ENCODE data around the gene TIGD6.
"Not testable (repeated sequence)": the region's sequence is repeated elsewhere in the genome, so short reads cannot be mapped to it uniquely, and the experiment has no call there.

TIGD6 gene

DNA sequence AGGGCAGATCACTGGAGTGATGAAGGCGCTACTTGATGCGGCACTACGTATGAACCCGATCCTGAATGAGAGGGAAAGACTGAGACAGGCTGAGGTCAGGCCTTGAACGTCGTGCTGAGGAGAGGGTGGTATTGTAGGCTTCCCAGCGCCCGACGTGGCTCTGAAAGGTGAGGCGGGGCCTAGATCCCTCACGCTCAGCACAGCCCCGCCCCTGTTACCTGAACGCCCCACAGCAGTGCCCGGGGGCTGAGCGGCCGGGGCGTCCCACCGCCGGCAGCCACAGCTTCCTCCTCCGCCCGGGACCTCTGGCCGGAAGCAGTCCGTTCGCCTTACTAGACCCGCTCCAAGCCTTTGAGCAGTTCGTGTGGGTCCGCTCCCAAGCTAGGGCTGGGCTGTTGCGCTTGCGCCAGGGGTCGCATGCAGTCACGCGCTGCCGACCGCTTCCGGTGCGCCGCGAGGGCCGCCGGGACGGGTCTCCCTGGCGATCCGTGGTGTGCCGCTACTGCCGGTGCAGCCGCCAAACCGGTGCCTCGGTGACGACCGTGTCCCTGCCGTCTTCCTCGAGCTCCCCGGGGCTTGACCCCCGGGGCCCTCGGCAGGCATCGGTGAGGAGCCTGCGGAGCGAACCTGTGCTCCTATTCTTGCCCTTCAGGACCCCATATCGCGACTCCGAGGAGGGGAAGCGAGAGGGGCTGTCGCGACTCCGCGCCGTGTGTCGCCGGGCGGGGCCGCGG, at the start of gene TIGD6, which contains the start of gene HMGXB3:
Gene TIGD6 (minus strand): TSS at position 399 of the 734 bp plus-strand sequence. CDS start 4,306 bp downstream, outside the sequence.
Gene HMGXB3 (plus strand): TSS at position 484 of the 734 bp plus-strand sequence. CDS start 4,114 bp downstream, outside the sequence.
- peak; percentile 83 for DNase-seq

DNA sequence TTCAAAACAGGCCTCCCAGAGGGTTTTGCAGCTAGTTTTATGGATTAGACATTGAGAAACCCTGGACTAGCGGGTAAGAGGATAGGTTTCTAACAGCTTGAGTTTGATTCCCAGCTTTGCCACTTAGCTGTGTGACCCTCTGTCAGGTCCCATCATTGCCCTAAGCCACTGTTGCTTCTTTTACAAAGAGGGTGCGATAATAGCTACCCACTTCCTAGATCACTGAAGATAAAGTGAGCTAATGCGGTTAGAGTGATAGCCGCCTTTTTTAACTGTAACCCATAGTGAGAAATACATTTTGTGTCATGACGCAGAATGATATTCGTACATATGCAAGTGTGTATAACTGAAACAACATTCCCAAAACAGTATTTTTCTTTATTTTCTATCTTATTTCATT, 45.6 kb upstream of the TIGD6 start:
- DNase-seq = no peak

DNA sequence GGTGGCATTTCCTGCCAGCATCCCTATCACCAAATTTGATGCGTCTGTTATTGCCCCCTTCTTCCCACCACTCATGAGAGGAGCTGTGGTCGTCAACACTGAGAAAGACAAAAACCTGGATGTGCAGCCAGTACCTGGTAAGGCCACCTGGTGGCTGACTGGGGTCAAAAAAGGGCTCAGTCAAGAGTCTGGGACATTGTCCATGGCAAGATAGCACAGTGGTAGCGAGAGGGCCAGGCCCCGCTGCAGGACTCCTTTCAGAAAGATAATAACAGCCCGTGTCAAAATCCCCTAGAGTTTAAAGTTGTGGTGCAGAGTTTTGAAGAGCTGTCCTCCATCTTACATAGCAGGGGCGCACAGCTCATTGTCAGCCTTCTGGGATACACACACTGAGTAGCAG, 45.1 kb upstream of the TIGD6 start:
- no peak for DNase-seq

DNA sequence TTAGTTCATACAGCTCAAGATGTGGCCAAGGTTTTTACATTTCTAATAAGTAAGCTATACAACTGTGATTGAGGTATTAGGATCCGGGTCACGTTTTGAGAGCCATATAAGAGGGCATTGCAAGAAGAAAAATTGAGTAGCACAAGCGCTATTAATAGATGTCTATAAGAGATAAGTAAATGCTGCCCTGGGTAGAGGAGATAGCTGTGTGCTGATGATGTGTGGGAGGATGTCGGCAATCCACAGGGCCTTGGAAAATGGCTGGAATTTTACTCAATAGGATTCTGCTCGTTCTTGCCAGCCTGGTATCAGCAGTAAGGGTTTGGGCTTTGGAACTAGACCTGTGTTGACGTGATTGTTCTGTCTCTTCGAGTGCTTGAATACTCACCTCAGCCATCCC, 44.3 kb upstream of the TIGD6 start:
- no peak for DNase-seq

DNA sequence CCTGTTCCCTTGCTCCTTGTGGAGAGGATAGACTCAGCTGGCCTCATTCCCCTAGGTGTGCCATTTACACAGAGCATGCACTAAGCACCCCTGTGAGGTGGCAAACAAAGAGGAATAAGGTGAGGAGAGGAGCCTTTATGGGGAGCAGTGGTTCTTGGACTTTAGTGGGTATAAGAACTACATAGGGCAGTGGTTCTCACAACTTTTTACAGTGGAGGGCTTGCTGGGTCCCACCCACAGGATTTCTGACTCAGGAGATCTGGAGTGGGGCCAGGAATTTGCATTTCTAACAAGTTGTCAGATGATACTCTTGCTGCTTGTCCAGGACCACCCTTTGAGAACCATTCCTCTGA, 43.9 kb upstream of the TIGD6 start:
- no peak for DNase-seq

DNA sequence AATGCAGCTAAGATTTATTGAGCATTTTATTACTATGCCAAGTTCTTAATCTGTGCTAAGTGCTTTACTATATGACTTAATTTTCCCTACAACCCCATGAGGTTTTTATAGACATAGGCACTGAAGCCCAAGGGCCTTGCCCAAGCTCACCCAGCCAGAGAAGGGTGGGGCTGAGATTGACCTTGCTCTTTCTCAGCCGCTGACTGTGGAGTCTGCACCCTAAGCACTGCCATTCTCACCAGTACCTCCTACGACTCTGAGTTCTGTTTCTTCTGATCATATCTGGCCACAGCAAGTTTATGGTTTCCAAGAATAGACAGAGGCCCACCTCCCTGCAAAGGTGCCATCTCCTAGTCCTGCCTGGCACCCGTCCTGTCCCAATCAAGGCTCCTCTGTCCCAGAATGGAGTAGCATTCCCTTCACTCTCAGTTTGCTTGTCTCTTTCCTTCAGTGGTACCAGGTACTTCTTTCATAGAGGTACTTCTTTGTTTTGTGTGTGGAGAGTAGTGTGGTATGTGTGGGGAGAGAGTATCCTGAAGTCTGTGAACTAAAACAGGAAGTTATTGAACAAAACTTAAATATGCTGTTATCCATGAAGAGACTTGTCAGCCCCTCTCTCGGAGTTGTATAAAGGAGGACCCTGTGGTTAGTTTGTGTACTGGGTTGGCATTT, 43.3 kb upstream of the TIGD6 start:
- no peak for DNase-seq

DNA sequence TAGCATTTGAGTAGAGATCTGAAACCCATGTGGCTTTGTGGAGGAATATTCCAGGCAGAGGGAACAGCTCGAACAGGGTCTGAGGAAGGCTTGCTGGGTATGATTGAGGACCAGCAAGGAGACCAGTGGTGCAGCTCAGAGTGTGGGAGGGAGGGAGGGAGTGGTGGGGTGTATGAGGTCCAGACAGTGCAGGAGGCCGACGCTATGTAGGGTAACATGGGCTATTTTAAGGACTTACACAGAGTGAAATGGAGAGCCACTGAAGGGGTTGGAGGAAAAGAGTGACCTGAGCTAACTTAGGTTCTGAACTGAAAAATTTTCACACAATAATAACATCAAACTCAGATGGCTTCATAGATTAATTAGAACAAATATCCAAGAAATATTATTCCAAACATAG, 42.0 kb upstream of the TIGD6 start:
- DNase-seq = no peak

DNA sequence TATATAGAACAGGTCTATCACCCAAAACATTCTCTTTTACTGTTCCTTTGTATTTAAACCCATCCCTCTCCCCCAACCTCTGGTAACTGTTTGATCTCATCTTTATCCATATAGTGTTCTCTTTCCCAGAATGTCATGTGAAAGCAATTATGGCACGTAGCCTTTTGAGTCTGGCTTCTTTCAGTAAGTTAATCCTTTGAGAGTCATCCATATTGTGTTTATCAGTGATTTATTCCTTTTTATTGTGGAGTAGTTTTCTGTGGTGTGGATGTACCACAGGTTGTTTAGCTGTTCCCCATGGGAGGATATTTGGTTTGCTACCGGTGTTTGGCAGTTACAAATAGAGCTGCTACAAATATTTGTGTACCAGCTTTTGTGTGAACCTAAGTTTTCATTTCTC, 38.1 kb upstream of the TIGD6 start:
- no peak for DNase-seq

DNA sequence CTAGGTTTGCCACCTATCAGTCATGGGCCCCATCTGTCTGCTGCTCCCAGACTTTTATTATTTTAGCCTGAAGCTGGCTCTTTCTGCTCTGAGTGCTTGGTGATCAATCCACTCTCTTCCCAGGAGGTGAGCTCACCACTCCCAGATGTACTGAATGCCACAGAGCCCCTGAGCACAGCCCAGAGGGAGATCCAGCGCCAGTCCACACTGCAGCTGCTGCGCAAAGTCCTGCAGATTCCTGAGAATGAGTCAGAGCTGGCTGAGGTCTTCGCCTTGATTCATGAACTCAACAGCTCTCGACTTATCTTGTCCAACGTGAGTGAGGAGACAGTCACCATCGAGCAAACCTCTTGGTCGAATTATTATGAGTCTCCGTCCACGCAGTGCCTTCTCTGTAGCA, 36.1 kb upstream of the TIGD6 start:
- DNase-seq = no peak

DNA sequence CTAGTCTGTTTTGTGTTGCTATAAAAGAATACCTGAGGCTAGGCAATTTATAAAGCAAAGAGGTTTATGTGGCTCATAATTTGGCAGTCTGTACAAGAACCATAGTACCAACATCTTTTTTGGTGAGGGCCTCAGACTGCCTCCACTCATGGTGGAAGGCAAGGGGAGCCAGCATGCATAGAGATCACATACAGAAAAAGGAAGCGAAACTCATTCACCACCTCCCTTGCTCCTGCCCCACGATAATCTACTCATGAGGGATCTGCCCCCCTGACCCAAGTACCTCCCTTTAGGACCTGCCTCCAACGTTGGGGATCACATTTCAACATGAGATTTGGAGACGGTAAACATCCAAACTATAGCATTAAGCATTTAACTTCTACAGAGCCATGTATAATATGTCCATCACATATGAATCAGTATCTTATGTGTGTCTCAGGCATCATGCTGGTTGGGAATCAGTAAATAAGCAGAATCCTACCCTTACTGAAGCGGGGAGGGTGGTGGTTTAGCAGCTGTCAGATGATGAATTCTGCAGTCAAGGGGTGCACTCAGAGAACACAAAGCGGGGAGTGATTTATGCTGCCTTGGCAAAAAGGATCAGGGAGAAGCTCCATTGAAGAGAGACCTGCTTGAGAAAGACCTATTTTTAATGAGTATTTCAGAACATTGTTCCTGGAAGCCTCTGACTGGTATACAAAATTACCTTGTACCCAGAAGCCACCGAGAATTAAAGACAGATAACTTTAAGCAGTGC, 34.9 kb upstream of the TIGD6 start:
- no peak for DNase-seq

DNA sequence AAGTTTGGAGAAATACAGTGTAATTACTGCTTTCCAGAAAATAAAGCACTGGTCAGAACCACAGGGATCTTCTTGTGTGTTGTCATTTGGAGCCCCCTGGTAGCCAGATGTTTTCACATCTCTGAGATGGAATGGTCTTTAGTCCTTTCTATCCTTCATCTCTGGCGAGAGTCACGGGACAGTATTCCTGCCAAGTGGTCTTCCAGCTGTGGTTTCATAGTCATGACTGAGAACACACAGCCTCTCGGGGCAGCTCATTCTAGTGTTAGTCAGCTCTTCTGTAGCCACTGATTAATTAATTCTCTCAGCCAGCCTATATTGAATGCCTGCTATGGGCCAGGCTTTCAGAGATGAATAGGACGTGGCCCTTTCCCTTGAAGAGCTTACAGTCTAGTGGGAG, 34.2 kb upstream of the TIGD6 start:
- DNase-seq = no peak

DNA sequence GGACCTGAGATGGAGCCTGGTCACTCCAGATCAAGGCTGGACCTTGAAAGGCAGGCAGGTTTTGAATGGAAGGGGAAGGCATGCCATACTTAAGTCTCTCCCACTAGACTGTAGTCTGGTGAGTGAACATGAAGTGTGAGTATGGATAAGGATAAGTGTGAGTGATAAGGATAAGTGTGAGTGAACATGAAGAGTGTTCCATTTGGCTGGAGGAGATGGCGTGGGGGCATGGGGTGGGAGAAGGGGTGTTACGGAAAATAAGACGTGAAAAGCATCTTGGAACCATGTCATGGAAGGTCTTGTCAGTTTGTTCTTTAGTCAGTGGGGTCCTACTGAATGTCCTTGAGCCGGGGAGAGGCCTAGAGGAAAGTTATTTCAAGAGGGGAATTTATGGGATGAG, 32.9 kb upstream of the TIGD6 start:
- no peak for DNase-seq

DNA sequence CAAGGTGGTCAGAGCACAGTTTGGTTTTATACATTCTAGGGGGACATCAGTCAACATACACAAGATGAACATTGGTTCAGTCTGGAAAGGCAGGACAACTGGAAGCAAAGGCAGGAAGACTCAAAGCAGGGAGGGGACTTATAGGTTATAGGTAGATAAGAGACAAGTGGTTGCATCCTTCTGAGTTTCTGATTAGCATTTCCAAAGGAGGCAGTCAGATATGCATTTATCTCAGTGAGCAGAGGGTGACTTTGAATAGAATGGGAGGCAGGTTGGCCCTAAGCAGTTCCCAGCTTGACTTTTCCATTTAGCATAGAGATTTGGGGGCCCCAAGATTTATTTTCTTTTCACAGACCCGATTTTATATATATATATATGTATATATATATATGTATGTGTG, 27.6 kb upstream of the TIGD6 start:
- DNase-seq = not testable (repeated sequence)

DNA sequence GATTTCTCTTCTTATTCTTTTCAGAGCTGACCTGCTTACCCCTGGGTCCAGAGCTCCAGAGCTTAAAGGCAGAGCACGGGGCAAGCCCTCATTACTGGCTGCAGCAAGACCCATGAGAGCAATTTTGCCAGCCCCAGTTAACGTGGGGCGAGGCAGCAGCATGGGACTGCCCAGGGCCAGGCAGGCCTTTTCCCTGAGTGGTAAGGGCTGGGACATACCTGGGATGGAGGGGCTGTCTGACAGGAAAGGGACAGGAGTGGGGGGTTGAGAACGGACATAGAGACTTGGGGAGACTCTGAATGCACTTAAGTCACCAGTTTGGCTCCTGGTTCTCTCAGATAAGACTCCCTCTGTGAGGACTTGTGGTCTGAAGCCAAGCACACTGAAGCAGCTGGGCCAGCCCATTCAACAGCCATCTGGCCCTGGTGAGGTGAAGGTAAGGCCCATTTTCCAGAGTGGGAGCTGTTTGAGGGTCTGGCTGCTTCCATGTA, 26.3 kb upstream of the TIGD6 start:
- DNase-seq = no peak

DNA sequence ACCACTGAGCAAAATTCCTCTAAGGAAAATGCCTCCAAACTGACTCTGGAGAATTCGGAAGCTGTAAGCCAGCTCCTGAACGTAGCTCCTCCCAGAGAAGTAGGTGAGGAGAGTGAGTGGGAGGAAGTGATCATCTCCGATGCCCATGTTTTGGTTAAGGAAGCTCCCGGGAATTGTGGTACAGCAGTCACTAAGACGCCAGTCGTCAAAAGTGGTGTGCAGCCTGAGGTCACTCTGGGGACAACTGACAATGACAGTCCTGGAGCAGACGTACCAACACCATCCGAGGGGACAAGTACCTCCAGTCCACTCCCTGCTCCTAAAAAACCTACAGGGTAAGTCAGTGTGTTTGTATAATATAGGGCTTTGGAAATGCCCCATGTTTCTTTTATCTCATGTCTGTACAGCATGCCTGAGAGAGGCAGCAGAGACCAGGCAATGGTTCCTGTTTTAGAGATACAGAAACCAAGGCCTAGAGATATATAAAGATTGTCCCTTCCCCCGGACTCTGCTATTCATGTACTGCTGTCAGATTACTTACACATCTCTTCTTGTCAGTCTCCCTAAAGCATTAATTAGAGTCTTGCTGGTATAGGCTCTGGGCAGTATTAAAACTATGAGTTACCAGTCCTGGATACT, 24.0 kb upstream of the TIGD6 start:
- DNase-seq = no peak

DNA sequence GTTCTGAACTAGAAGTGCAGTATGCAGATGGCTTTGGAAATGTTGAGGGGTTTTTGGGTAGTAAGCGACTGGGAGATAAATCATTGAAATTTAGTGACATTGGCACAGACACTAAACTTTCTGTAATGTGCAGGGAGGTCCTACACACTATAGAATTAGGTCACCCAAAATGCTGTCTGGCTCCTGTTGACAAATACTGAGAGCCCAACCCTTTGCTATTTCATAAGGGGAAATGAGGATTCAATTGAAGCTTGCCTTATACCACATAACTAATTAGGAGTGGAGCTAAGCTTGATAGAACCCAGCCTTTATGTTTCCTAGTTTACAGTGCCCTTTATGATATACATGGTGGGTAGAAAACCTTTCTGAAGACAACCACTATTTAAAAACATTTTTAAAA, 22.7 kb upstream of the TIGD6 start:
- no peak for DNase-seq

DNA sequence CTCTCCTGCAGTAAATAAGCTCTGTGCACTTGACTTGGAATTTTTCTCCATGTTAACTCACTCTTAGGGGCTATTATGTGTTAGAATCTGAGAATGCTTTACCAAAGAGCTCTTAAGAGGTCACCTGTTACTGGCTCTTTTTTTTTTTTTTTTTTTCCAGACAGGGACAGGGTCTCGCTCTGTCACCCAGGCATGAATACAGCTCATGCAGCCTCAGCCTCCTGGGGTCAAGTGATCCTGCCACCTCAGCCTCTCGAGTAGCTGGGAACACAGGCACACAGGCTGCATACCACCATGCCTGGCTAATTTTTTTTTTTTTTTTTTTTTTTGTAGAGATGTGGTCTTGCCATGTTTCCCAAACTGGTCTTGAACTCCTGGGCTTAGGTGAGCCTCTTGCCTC, 22.2 kb upstream of the TIGD6 start:
- DNase-seq = no peak

DNA sequence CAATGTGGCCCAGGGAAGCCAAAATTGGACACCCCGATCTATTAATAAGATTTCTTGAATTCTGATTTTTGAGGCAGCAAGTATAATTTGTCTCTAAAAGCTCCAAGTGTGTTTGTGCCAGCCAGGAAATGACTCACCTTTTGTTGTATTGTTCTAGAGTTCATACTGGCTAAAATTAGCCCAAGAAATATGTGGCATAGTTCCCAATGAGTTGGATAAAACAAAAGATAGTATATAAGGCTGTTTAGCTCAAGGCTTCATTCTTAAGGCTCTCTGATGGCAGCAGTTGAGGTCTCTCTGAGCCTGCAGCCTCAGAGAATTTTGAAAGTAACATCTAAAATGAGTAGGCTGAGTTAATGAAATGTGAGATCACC, 21.7 kb upstream of the TIGD6 start:
- DNase-seq = no peak

DNA sequence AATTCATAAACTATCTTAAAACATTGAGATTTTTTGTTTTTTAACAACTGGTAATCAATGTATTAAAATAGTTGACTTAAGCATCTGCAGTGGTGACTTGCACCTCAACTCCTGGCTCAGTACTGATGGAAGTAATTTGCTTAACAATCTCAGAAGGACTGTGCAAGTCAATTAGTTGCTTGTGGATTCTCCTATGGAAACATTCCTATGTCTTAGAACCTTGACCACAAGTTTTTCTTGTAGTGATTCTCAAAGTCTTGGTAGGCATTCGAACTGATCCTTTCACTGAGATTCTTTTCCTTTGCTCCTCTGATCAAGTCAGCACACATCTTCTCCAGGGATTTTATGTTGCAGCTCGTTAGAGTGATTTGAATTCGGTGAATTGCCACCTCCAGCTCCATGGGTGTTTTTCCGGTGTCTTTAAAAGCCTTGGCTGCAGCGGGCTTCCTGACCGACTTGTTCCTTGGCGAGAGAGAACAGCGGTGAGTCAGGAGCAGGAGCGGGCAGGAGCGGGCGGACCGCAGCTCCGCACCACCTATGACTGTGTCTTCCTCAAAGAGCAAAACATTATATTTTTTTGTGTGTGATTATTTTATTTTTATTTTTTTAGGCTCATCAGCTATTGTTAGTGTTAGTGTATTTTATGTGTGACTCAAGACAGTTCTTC, 21.2 kb upstream of the TIGD6 start:
- no peak for DNase-seq

DNA sequence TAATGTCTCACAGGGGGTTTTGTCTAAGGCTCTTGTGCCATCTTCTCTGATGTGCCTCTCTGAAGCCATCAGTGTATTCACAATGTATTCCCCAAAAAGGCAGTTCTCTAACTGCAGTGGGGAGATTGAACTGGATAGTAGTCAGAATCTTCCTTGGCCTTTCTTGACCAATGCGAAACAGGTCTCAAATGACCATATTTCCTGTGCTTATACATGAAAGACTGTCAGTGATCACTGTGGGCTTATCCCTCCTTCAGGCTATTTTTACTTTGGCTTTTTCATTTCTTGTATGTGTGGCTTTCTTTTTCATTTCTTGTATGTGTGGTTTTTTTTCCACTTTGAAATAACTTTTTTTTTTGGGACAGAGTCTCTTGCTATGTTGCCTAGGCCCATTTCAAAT, 19.8 kb upstream of the TIGD6 start:
- DNase-seq = no peak

DNA sequence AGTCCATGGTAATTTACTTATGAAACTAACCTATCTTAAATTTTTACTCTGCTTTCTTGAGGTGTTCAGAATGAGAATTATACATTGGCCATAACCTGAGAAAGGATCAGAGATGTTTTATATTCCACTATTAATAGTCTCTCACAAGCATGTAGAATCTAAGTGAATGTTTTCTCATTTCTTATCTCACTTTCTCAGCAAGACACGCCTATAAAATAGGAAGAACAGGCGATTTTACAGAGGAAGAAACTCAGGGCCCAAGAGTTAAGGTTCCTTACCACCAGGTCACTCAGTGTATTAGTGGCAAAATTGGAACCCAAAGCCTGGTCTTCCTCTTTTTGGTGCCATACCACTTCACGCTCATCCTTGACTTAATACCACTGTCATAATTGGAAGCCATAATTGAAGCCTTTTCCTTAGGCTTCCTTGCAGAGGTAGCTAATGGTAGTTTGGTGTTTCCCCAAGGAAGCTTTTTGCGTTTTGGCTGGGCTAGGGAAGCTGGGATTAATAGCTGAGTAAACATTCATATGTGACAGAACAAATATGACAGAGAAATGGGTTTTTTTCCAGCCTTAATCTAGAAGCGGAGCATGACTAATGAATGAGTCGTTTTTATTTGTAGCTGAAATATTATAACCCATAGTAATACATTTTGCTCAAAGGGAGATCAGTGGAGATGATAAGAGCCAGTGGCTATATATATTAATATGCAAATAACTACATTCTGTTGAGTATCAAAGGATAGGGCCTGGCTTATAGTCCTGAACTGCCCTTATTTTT, 17.0 kb upstream of the TIGD6 start:
- DNase-seq = no peak

DNA sequence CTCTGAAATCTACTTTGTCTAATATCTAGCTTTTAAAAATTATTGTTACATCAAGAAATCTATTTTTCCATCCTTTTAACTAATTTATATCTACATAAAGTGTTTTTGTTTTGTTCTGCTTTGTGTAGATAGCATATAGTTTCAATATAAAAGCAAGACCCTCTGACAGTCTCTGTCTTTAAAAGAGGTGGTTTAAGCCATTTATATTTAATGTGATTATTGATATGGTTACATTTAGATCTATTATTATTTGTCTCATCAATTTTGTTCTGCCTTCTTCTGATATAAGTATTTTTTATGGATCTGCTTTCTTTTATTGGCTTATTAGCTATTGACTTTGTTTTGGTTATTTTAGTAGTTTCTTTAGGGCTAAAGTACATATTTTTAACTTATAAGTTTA, 16.1 kb upstream of the TIGD6 start:
- no peak for DNase-seq
